GM12878 (cell line): ENCODE measurements around the gene RFX1. TPM values are rescaled to one million over a fixed set of nuclear protein-coding genes. Genes with fewer than 3 reads are reported as not detected.
"Not testable (repeated sequence)": the region's sequence is repeated elsewhere in the genome, so short reads cannot be mapped to it uniquely, and the experiment has no call there.

ENCODE experiments used
- ATAC-seq: fragments of 200-7000 bp; cut with Tn5 transposase; 3 replicates; pipeline ENCODE4 v1.9.1; 2020; ENCODE audit warnings: mild to moderate bottlenecking, moderate library complexity
- BruUV-seq: library from RNA; stranded (reverse); fragments of 400-500 nt; replicated peaks from 2 replicates; lab custom pipeline; 2021; lab: Mats Ljungman, UMichigan
- CTCF ChIA-PET: fragments of 300-600 bp; sonication (Branson Sonifier 250); formaldehyde crosslinking; extraction: SDS; loops from one replicate; lab custom pipeline; 2021; ENCODE audit warnings: inconsistent platforms; lab: Yijun Ruan, JAX
- POLR2A ChIA-PET: fragments of 350-600 bp; formaldehyde crosslinking; extraction: SDS; loops from one replicate; lab custom pipeline; 2021; ENCODE audit warnings: inconsistent platforms; lab: Charles Lee
- RAD21 ChIA-PET: fragments of 300-600 bp; sonication (Branson Sonifier 250); formaldehyde crosslinking; loops from one replicate; lab custom pipeline; 2023; ENCODE audit warnings: antibody characterized with exemption; ENCODE audit not compliant: unreplicated experiment; lab: Charles Lee
- SMC1A ChIA-PET: fragments of 300-600 bp; sonication (Branson Sonifier 250); formaldehyde crosslinking; loops from one replicate; lab custom pipeline; 2023; ENCODE audit not compliant: unreplicated experiment, uncharacterized antibody; lab: Charles Lee
- DNase-seq: peaks from one replicate; pipeline ENCODE4 v3.0.0-alpha.2; 2011; ENCODE audit warnings: low read depth, low spot score
- FAIRE-seq: peaks from 3 replicates; lab custom pipeline; 2011; peaks lifted over from hg19 to GRCh38; lab: Jason Lieb, UNC
- H2AFZ ChIP-seq: 2 replicates; pipeline ENCODE4 v1.6.0; 2011; ENCODE audit warnings: low read depth, low read length, control low read depth; ENCODE audit not compliant: control insufficient read depth
- H3K27ac ChIP-seq: 2 replicates; pipeline ENCODE4 v1.5.1; 2011; ENCODE audit warnings: control low read depth; ENCODE audit not compliant: control insufficient read depth, insufficient read depth
- H3K27me3 ChIP-seq, 2 experiments: replicated peaks in 1 of 2; 2 replicates each; pipeline versions ENCODE4 v1.6.0 to v1.6.1; 2011; ENCODE audit warnings: low read length in 1 of 2; ENCODE audit not compliant: control insufficient read depth in 2 of 2, insufficient read depth in 2 of 2
- H3K36me3 ChIP-seq, 2 experiments: 2 replicates each; pipeline ENCODE4 v1.5.1; 2011; ENCODE audit warnings: low read length in 1 of 2; ENCODE audit not compliant: control insufficient read depth in 2 of 2, insufficient read depth in 2 of 2
- H3K4me1 ChIP-seq: 2 replicates; pipeline ENCODE4 v1.6.1; 2011; ENCODE audit warnings: mild to moderate bottlenecking, low read length, moderate library complexity, mixed read lengths; ENCODE audit not compliant: control insufficient read depth, insufficient read depth
- H3K4me2 ChIP-seq: 2 replicates; pipeline ENCODE4 v1.6.0; 2011; ENCODE audit warnings: control low read depth; ENCODE audit not compliant: control insufficient read depth, insufficient read depth
- H3K4me3 ChIP-seq: fragments of 200-600 bp; sonication (generic); 2 replicates; pipeline ENCODE4 v1.5.1; 2016
- H3K79me2 ChIP-seq: 2 replicates; pipeline ENCODE4 v1.6.0; 2011; ENCODE audit warnings: low read length; ENCODE audit not compliant: control insufficient read depth, insufficient read depth
- H3K9ac ChIP-seq: 2 replicates; pipeline ENCODE4 v1.8.0; 2011; ENCODE audit warnings: low read length, control low read depth, mixed read lengths; ENCODE audit not compliant: control insufficient read depth, insufficient read depth
- H3K9me3 ChIP-seq: replicated peaks from 3 replicates; pipeline ENCODE4 v1.5.1; 2011; ENCODE audit warnings: mild to moderate bottlenecking, low read length; ENCODE audit not compliant: control insufficient read depth, insufficient read depth
- H4K20me1 ChIP-seq: 2 replicates; pipeline ENCODE4 v1.6.0; 2011; ENCODE audit not compliant: control insufficient read depth, insufficient read depth
- NFYB ChIP-seq: IDR thresholded peaks from 2 replicates; pipeline ENCODE4 v1.6.1; 2011; ENCODE audit warnings: low read depth, mild to moderate bottlenecking, low read length, improper control_type of control experiment, moderate library complexity; ENCODE audit not compliant: insufficient read depth
- SMARCA5 ChIP-seq: fragments of 450-650 bp; IDR thresholded peaks from 2 replicates; pipeline ENCODE4 v1.6.1; 2017; ENCODE audit warnings: mild to moderate bottlenecking
- WGBS: methylation state at CpG from one replicate; pipeline ENCODE4 v1.1.6; 2016; ENCODE audit warnings: low lambda C conversion rate; ENCODE audit not compliant: insufficient replicate concordance, insufficient coverage; ENCODE audit errors: missing lambda C conversion rate; 5-methylcytosine and 5-hydroxymethylcytosine counted together
- in situ Hi-C: fragments of 300-500 bp; cut with MboI; formaldehyde crosslinking; loops from 9 replicates; pipeline ENCODE4 v1.14.3; 2018; ENCODE audit warnings: mixed read lengths
- intact Hi-C: fragments of 100-400 bp; cut with micrococcal nuclease; formaldehyde crosslinking; loops from one replicate; pipeline ENCODE4 v1.14.2; 2022; ENCODE audit not compliant: unreplicated experiment
- polyA plus RNA-seq, 11 experiments: library from polyadenylated mRNA; depleted of rRNA in 4 of 11; unstranded in 6 of 11; stranded (reverse) in 5 of 11; fragments of >200 nt; fragmentation: Nextera tagmentation in 4 of 11; fragmentation: Illumina TruSeq in 1 of 11; extraction: Ambion mirVana in 4 of 11; extraction: Trizol in 1 of 11; gene quantifications; 1 replicate in 1 of 11; 2 replicates in 10 of 11; pipeline versions ENCODE4 v1.2.1 to v1.2.3, GENCODE V29; 2011 to 2016; ENCODE audit warnings: inconsistent platforms in 2 of 11, missing spikeins in 2 of 11, low read depth in 1 of 11
- total RNA-seq, 4 experiments: library from RNA; depleted of rRNA in 3 of 4; stranded (reverse); fragments of >200 nt in 3 of 4; fragmentation: Illumina TruSeq in 1 of 4; extraction: Trizol in 1 of 4; gene quantifications; 2 replicates each; pipeline versions ENCODE4 v1.2.1 to v1.2.3, GENCODE V29; 2013 to 2021

RFX1 gene
- total and polyA plus RNA-seq, 10 of the 15 experiments (the other 5 are each of a cell fraction or from before 2014, with no cell fraction given): 0.05 to 11.0 (median 1.5) TPM

DNA sequence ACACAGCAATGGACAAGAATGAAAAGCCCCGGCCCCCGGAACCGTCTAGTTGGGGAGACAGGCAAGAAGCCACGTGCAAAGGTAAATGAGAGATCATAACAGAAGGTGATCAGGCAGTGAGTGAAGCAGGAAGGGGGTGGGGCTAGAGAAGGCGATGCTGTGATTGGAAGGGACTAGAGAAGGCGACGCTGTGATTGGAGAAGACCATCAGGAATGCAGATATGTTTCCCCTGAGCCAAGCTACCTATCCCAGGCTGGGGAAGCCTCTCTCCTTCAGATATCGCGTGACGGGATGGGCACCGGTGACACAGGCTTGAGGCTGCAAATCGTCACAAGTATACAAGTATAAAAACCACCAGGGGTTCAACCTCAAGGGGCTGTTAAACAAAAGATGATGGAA, 32.0 kb downstream of the RFX1 start:
- Histone ChIP-seq H2AFZ (no peak overlapping the region), H3K27ac (no peak overlapping the region), H3K4me3 (no peak overlapping the region), H3K9ac (no peak overlapping the region), H3K4me2 (no peak overlapping the region), H3K79me2 (no peaks in the 10 kb centered on the region), H3K27me3 (no peaks in the 10 kb centered on the region), H3K4me1 (no peaks in the 10 kb centered on the region), H3K9me3 (no peaks in the 10 kb centered on the region), H4K20me1 (no peaks in the 10 kb centered on the region), H3K36me3 (peaks cover 0 to 2% of the 10 kb centered on the region in 2 experiments; a peak in 2 of 4 replicates)
- FAIRE-seq: no peak
- intact Hi-C loops: no loop called here
- SMC1A ChIA-PET: interaction anchor here (1.4 kb wide), 1 partner anchor 21 kb away, joined by 3 read pairs; the partner anchor contains the start of gene DCAF15
- in situ Hi-C loops: no loop called here
- no peak for DNase-seq
- POLR2A ChIA-PET: no interaction called here
- CTCF ChIA-PET: interaction anchor here (0.8 to 1.5 kb wide), 4 partner anchors 13 to 85 kb away, joined by 3 to 4 read pairs (median 4); no protein-coding TSS in a partner anchor
- peak; percentile 71; the same call in 2 of the 3 replicates for ATAC-seq
- TF ChIP-seq SMARCA5: no peak
- TF ChIP-seq NFYB: peak; percentile 53; the same call in 1 of the 2 replicates
- BruUV-seq: no TSS peak
- RAD21 ChIA-PET: no interaction called here
- 83% methylated on average over 12 of the region's 12 CpGs for WGBS

DNA sequence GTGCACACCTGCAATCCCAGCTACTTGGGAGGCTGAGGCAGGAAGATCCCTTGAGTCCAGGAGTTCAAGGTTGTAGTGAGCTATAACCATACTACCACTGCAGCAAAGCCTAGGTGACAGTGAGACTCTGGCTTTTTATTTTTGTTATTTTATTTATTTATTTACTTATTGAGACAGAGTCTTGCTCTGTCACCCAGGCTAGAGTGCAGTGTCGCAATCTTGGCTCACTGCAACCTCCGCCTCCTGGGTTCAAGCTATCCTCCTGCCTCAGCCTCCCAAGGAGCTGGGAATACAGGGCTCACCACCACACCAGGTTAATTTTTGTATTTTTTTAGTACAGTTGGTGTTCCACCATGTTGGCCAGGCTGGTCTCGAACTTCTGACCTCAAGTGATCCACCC, 32.6 kb downstream of the RFX1 start:
- ATAC-seq, H3K4me3 ChIP-seq, H3K36me3 ChIP-seq, H3K79me2 ChIP-seq, H4K20me1 ChIP-seq, RAD21 ChIA-PET, H3K9me3 ChIP-seq, H3K27me3 ChIP-seq, H2AFZ ChIP-seq, H3K27ac ChIP-seq, FAIRE-seq, BruUV-seq, DNase-seq, H3K9ac ChIP-seq, H3K4me2 ChIP-seq, H3K4me1 ChIP-seq, in situ Hi-C loops, intact Hi-C loops: not testable (repeated sequence)
- WGBS: 94% methylated on average over 3 of the region's 3 CpGs
- CTCF ChIA-PET: interaction anchor here (0.8 to 1.5 kb wide), 4 partner anchors 13 to 86 kb away, joined by 3 to 4 read pairs (median 4); no protein-coding TSS in a partner anchor
- SMC1A ChIA-PET: interaction anchor here (1.4 kb wide), 1 partner anchor 21 kb away, joined by 3 read pairs; the partner anchor contains the start of gene DCAF15
- POLR2A ChIA-PET: interaction anchor here (0.5 to 0.6 kb wide), 2 partner anchors 22 to 999 kb away, joined by 3 read pairs; no protein-coding TSS in a partner anchor
